PC-9 (cell line): ENCODE results near the gene CDH24. TPM values are rescaled to one million over a fixed set of nuclear protein-coding genes. Genes with fewer than 3 reads are reported as not detected.

Experiments
- BruUV-seq: library from RNA; stranded (reverse); fragments of 400-500 nt; replicated peaks from 2 replicates; lab custom pipeline; 2021; lab: Mats Ljungman, UMichigan
- CTCF ChIA-PET: fragments of 300-600 bp; sonication (Branson Sonifier 250); formaldehyde crosslinking; loops from one replicate; lab custom pipeline; 2022; ENCODE audit warnings: antibody characterized with exemption; lab: Charles Lee
- POLR2A ChIA-PET: fragments of 300-600 bp; sonication (Branson Sonifier 250); formaldehyde crosslinking; loops from one replicate; lab custom pipeline; 2022; ENCODE audit warnings: antibody characterized with exemption; ENCODE audit not compliant: unreplicated experiment; lab: Charles Lee
- DNase-seq, 2 experiments: peaks; one replicate each; pipeline versions ENCODE4 v3.0.0 to v3.0.0-alpha.2; 2015 to 2022; ENCODE audit warnings: mixed read lengths in 1 of 2
- H2AFZ ChIP-seq: fragments of 200-600 bp; sonication (generic); 2 replicates; pipeline ENCODE4 v1.8.1; 2017; ENCODE audit warnings: antibody characterized with exemption
- H3F3A ChIP-seq: fragments of 200-600 bp; sonication (generic); 2 replicates; pipeline ENCODE4 v1.8.1; 2017; ENCODE audit warnings: antibody characterized with exemption, mild to moderate bottlenecking, low read depth; ENCODE audit not compliant: insufficient read depth
- H3K27ac ChIP-seq: fragments of 200-600 bp; sonication (generic); 2 replicates; pipeline ENCODE4 v1.6.1; 2016; ENCODE audit warnings: mixed run types
- H3K27me3 ChIP-seq: fragments of 200-600 bp; sonication (generic); 2 replicates; pipeline ENCODE4 v1.6.1; 2016; ENCODE audit warnings: low read depth, mixed run types; ENCODE audit not compliant: insufficient read depth
- H3K36me3 ChIP-seq: fragments of 200-600 bp; sonication (generic); 2 replicates; pipeline ENCODE4 v1.6.1; 2016; ENCODE audit warnings: low read depth, mixed run types
- H3K4me1 ChIP-seq: fragments of 200-600 bp; sonication (generic); replicated peaks from 2 replicates; pipeline ENCODE4 v1.6.1; 2016; ENCODE audit warnings: mixed run types; ENCODE audit not compliant: insufficient read depth
- H3K4me2 ChIP-seq: fragments of 200-600 bp; sonication (generic); 2 replicates; pipeline ENCODE4 v1.6.1; 2017; ENCODE audit warnings: mixed run types
- H3K4me3 ChIP-seq: fragments of 200-600 bp; sonication (generic); 2 replicates; pipeline ENCODE4 v1.6.1; 2016; ENCODE audit warnings: mixed run types
- H3K79me2 ChIP-seq: fragments of 200-600 bp; sonication (generic); 2 replicates; pipeline ENCODE4 v1.6.1; 2017; ENCODE audit warnings: low read depth, mixed run types
- H3K9me2 ChIP-seq: fragments of 200-600 bp; sonication (generic); 2 replicates; pipeline ENCODE4 v1.8.1; 2017; ENCODE audit warnings: mild to moderate bottlenecking; ENCODE audit not compliant: insufficient read depth
- H3K9me3 ChIP-seq: fragments of 200-600 bp; sonication (generic); 2 replicates; pipeline ENCODE4 v1.8.1; 2016; ENCODE audit warnings: low read depth; ENCODE audit not compliant: insufficient read depth
- H4K20me1 ChIP-seq: fragments of 200-600 bp; sonication (generic); 2 replicates; pipeline ENCODE4 v1.8.1; 2017; ENCODE audit not compliant: insufficient read depth
- EZH2 ChIP-seq: fragments of 200-600 bp; sonication (generic); IDR thresholded peaks from 2 replicates; pipeline ENCODE4 v1.8.0; 2017; ENCODE audit warnings: antibody characterized with exemption, low read depth
- intact Hi-C: fragments of 100-400 bp; cut with micrococcal nuclease; formaldehyde crosslinking; loops from one replicate; pipeline ENCODE4 v1.10.0; 2022; ENCODE audit not compliant: unreplicated experiment
- total RNA-seq: library from RNA; stranded (reverse); gene quantifications from 2 replicates; pipeline ENCODE4 v1.2.3, GENCODE V29; 2021
- TF ChIP-seq, protein P1 (sequence below): fragments of 200-600 bp; sonication (generic); conservative IDR thresholded peaks from 2 replicates; pipeline ENCODE4 v1.6.1; 2017; ENCODE audit warnings: mixed run types, antibody characterized with exemption, mild to moderate bottlenecking, moderate library complexity

The CDH24 gene
- total RNA-seq, 1 experiment from 2014 or later = 16.4 TPM

- no peaks in the 10 kb centered on the region for H3K9me2 ChIP-seq
- H3K27ac ChIP-seq = peak overlapping the region; percentile 73
- H3K36me3 ChIP-seq = peaks cover 17% of the 10 kb centered on the region
- DNase-seq = peak; percentile 40 to 71
- POLR2A ChIA-PET = interaction anchor here (0.6 to 0.9 kb wide), 6 partner anchors 10 to 1574 kb away, joined by 3 to 8 read pairs (median 4); no protein-coding TSS in a partner anchor
- no peak for TF ChIP-seq EZH2
- TF ChIP-seq, protein P1, sequence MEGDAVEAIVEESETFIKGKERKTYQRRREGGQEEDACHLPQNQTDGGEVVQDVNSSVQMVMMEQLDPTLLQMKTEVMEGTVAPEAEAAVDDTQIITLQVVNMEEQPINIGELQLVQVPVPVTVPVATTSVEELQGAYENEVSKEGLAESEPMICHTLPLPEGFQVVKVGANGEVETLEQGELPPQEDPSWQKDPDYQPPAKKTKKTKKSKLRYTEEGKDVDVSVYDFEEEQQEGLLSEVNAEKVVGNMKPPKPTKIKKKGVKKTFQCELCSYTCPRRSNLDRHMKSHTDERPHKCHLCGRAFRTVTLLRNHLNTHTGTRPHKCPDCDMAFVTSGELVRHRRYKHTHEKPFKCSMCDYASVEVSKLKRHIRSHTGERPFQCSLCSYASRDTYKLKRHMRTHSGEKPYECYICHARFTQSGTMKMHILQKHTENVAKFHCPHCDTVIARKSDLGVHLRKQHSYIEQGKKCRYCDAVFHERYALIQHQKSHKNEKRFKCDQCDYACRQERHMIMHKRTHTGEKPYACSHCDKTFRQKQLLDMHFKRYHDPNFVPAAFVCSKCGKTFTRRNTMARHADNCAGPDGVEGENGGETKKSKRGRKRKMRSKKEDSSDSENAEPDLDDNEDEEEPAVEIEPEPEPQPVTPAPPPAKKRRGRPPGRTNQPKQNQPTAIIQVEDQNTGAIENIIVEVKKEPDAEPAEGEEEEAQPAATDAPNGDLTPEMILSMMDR = no peak
- no TSS peak for BruUV-seq
- H3K4me1 ChIP-seq = peaks cover 42% of the 10 kb centered on the region
- peaks cover 10% of the 10 kb centered on the region; the same call in 1 of the 2 replicates for H4K20me1 ChIP-seq
- no peaks in the 10 kb centered on the region for H3K27me3 ChIP-seq
- H3K9me3 ChIP-seq = no peaks in the 10 kb centered on the region
- H2AFZ ChIP-seq = no peak overlapping the region
- H3F3A ChIP-seq = peaks cover 35% of the 10 kb centered on the region
- CTCF ChIA-PET = interaction anchor here (0.7 to 1.2 kb wide), 3 partner anchors 23 to 133 kb away, joined by 3 to 6 read pairs (median 6); partner anchors contain the start of gene ACIN1
- H3K79me2 ChIP-seq = peaks cover 46% of the 10 kb centered on the region
- peak overlapping the region; percentile 83; the same call in 1 of the 2 replicates for H3K4me3 ChIP-seq
- peak overlapping the region; percentile 98 for H3K4me2 ChIP-seq
- intact Hi-C loops = loop anchor here (10.0 kb wide), 1 partner anchor 233 kb away; the partner anchor contains the start of genes BCL2L2 and PPP1R3E
These were observed 14.7 kb upstream of the CDH24 start for GRCh38 chr14:23071921-23072539.

DNA sequence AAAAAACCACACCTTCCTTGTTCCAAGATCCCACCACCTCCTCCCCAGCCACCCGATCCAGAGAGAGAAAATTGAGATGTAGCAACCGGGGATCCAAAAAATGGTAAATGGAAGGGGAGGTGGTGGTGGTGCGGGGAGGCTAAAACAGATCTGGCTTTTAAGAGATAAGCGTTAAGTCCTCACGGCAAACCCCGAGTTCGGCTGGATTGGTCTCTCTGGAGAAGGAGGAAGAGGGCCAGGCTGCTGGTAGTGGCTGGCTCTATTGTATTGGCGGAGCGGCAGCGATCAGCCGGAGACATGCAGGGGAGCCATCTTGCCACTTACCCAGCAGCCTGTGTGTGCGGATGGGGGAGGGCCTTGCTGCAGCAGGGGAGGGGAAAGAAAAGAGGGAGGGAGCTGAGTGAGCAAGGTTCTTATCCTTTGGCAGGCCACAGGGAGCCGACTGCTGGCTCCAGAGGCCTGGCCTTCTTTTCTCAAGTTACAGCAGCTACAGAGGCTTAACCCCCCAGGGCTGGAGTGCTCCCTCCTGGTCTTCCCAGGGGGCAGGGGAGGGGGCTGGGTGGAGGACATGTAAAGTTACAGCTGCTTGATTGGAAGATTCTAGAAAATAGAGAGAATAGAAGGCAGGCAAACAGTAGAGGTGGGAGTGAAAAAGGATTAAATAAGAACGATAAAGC, 14.1 kb upstream of the CDH24 start:
- BruUV-seq = no TSS peak
- Histone ChIP-seq H2AFZ (no peak overlapping the region), H3K27ac (peak overlapping the region; percentile 73), H3K4me1 (peaks cover 36% of the 10 kb centered on the region), H3K4me3 (peak overlapping the region; percentile 83), H4K20me1 (peaks cover 10% of the 10 kb centered on the region), H3F3A (peaks cover 31% of the 10 kb centered on the region), H3K36me3 (peaks cover 15% of the 10 kb centered on the region), H3K4me2 (peak overlapping the region; percentile 98), H3K27me3 (no peaks in the 10 kb centered on the region), H3K79me2 (peaks cover 47% of the 10 kb centered on the region), H3K9me2 (no peaks in the 10 kb centered on the region), H3K9me3 (no peaks in the 10 kb centered on the region)
- CTCF ChIA-PET = interaction anchor here (1.0 to 1.4 kb wide), 4 partner anchors 9 to 85 kb away, joined by 4 to 11 read pairs (median 6); partner anchors contain the start of gene ACIN1
- TF ChIP-seq, protein P1 = no peak
- no peak for TF ChIP-seq EZH2
- intact Hi-C loops = loop anchor here (10.0 kb wide), 1 partner anchor 233 kb away; the partner anchor contains the start of genes BCL2L2 and PPP1R3E
- peak; percentile 69 to 75 for DNase-seq
- POLR2A ChIA-PET = interaction anchor here (0.6 to 0.9 kb wide), 6 partner anchors 10 to 1574 kb away, joined by 3 to 8 read pairs (median 4); no protein-coding TSS in a partner anchor
